Hematopoietic multipotent progenitor cell treated with erythropoietin and hydrocortisone succinate and interleukin-3 and kit ligand, for 8 days (in vitro differentiated cells): ENCODE measurements around the gene MAML2.

ENCODE experiments used
- DNase-seq: peaks from one replicate; pipeline ENCODE4 v3.0.0-alpha.2; 2015

Gene MAML2

DNA sequence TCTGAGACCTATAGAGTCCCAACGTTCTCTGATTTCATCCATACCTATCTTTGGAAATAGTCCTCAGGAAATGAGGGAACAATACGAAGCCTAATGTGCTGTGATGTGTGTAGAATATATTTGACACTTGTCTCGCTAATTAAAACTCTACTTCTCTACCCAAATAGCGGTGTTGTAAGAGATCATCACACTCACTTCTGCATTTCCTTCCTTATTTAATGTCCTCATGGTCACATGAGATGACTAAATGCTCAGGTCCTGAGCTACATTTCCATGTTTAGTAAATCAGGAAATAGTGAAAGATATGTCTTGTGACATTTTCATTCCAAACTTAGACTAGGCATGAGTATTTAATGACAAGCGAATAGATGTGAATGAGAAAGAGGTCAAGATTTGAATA lies 112.3 kb downstream of the MAML2 start:
- DNase-seq, result no peak

- DNase-seq, result no peak
Measured at GRCh38 chr11:96229354-96229977, 113.5 kb downstream of the MAML2 start.

DNA sequence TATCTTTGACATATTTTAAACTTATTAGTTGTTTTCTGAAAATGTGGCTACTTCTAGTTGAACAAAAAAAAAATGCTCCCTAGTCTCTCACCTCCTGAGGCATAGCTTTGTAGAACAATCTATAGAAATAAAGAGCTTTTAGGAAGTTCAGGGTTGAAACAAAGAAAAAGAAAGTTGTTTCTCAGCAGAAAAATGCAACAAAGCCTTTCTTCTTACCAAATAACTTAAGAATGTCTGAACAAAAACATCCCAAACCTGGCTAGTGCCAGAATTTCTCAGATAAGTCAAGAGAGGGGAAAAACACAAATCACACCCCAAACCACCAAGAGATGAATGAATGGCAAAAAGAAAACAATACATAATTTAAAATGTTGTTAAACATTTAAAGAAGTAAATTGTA lies 114.1 kb downstream of the MAML2 start:
- DNase-seq, result no peak

GRCh38 chr11:96228473-96228891 lies 114.5 kb downstream of the MAML2 start:
- no peak for DNase-seq

DNA sequence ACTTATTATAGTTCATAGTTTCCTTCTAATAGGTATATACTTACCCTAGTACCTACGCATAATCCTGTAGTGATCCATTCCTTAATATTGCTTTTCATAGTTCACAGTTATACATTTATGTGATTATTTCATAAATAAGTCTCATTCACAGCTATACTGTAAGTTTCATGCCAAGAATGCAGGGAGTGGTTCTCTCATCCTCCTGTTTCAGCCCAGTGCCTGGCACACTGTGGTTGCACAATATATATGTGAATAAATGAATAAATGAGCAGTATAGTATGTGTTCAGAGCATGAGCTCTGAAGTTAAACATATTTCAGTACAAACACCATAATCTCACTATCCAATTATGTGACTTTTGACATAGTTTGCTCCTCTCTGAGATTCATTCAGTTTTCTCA lies 115.8 kb downstream of the MAML2 start:
- DNase-seq, result no peak

- no peak for DNase-seq
Measured at GRCh38 chr11:96223083-96223482, 119.9 kb downstream of the MAML2 start.

GRCh38 chr11:96222102-96222501 lies 120.9 kb downstream of the MAML2 start:
- DNase-seq, result no peak

DNA sequence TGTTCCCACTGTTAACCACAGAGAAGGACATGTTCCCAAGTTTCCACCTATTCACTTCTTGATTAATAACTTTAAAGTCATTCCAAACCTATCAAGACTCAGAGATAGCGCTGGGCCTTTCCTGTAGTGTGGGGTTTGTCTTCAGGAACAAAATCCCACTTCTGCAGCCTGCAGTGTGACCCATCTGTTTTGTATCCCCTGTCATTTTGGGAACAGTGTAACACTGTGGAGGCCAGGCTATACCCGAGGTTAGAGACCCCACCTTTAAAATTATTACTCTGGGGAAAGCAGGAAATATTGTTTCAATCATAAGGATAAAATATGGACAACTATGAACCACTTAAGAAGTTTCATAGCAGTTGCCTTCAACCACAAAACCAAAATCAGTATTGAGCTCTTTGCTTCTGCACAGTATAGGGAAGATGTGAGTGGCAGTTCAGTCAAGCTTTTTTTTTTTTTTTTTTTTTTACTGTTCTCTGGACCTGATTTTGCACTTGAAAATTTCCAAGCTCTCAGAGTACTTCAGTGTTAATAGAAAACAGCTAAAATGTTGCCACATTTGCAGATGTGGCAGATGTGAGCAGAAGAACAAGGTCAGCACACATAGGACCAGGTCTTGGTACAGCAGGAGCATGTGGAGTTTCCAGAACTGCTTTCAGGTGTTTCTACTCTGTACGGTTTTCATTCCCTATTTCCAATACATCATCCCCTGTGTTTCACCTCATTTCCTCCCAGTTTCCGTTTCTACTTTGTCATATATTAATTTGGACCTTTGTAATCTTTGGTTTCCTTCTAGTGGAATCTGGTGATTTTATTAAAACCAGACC lies 121.5 kb downstream of the MAML2 start:
- DNase-seq, result no peak

DNA sequence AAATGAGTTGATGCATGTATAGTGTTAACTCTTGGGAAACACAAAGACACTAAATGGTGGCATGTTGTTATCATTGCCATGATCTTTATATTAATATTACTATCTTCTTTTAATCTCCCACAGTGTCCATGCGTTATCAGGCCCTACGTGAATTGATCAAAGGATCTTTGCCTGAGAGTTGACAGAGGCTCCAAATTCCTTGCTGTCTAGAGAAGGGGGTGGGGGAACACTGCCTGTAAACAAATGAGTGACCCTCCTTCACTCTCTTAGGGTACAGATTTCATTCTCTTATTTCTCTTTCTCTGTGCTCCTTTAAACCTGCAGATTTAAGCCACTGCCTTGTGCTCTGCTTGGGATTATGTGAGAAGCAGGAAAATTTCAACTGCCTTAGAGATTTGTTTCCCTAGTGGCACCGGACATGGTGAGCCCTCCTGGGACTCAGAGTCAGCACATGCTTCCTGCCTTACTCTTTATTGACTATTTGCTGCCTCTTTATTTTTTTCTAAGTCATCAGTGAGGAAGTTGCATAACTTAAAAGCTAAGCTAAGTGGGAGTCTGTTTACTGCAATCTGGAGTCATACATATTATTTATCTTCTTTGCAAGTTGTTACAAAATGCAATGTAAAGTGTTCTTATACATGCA lies 122.9 kb downstream of the MAML2 start:
- no peak for DNase-seq

DNA sequence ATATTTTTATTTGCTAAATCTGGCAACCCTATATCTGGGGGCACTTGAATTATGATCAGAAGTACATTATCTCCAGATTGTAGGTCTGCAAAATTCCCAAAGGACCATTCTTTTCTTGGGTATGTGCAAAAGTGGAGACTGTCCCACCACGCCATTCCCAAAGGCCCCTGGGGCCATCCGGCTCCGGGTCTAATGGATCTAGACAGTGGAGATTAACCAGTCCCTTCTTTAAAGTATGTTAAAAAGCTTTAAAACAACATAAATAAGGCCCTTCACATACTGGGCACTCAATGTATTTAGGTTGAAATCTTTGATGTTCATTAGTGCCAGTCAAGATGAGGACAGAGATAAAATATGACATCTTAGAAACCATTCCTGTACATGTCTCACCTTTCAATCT lies 124.1 kb downstream of the MAML2 start:
- no peak for DNase-seq

- DNase-seq, result no peak
Measured at GRCh38 chr11:96218006-96218405, 125.0 kb downstream of the MAML2 start.

- no peak for DNase-seq
Measured at GRCh38 chr11:96217206-96217605, 125.8 kb downstream of the MAML2 start.

- DNase-seq, result no peak
Measured at GRCh38 chr11:96215826-96216225, 127.2 kb downstream of the MAML2 start.

GRCh38 chr11:96215110-96215782 lies 127.7 kb downstream of the MAML2 start:
- no peak for DNase-seq

DNA sequence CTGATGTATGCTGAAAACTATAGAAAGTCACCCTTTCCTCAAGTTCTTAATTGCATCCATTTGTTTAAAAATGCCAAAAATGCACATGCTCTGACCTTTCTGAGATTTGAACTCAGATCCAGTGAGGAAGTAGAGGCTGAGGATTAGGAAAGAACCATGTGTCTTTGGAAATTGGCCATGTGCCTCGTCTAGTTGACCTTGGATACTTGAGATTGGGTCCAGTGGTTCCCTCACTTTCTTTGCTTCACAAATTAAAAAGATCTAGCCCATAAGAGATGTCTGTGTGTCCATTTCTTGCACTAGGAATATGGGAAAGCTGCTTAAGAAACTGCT lies 128.3 kb downstream of the MAML2 start:
- DNase-seq, result no peak

DNA sequence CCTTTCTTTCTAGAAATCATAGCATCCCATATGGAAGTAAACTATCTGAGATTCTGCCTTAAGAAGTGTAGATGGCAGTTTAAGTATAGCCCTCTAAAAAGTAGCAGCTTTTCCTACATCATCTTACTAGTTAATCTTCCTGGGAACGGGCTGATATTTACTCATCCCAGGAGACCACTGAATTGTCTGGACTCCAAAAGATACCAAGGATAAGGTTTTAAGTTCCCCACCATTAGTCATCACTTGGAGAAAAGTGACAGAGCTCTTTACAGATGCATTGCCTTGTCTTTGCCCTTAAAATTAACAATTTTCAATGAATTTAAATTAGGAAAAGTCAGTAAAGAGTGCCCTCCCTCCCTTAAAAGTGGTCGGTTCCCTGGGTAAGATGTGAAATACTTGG lies 129.5 kb downstream of the MAML2 start:
- no peak for DNase-seq

GRCh38 chr11:96211436-96211835 lies 131.6 kb downstream of the MAML2 start:
- DNase-seq, result no peak

DNA sequence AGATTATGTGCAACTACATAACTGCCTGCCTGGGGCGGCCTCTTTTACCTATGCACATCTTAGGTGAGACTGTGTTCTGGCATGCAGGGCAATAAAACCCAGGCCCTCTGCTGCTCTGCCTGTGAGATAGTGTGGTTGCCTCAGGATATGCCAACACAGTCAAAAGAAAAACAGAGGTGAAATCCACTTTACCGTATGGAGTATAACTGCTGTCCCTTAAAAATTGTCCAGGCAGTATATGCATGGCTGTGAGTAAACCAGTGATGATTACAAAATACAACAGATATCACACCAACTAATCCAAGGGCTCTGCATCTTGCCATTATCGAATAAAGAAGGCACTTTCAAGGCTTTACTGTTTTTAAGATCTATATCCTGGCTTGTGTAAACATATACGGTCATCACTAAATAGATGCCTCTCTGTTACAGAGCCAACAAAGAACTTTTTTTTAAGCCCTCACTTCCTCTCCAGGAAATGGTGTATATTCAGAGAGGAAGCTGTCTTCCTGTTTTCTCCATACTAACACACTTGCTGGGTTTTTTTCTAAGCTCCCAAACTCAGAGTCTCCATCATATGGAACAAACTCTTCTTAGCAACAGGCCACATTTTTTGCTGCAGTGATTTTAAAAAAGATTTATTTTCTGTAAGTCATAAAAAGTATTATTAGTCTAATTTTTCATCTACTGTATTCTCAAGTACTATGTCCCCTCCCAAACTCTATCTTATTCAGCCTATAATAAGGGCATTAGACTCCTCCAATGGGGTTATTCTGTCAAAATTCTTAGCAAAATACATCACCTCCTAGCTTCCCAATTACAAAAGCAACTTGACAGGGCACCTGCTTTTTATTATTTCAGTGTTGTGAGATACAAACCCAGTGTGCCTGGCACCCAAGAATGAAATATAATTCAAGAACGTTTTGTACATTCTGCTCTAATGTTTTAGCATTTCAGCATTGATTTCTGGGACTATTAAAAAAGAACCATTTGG lies 135.2 kb downstream of the MAML2 start:
- no peak for DNase-seq

DNA sequence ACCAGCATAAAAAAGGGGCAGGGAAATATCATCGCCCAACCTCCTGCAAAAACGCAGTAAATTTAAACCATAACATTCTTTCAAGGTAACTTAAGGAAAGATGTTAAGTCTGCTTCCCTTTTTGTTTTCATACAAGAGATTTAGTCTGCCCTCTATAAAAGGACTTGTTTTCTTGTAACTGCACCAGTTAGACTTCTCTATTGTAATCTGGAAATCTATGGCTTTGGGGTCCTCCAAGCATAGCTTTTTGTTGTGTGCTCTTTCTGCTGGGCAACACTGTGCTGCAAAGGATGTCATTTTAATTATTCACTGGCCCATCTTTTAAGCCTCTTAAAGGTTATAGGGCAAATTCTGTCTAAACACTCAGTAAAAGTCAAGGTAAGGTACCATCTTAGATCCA lies 136.0 kb downstream of the MAML2 start:
- no peak for DNase-seq

GRCh38 chr11:96205460-96205809 lies 137.6 kb downstream of the MAML2 start:
- no peak for DNase-seq

DNA sequence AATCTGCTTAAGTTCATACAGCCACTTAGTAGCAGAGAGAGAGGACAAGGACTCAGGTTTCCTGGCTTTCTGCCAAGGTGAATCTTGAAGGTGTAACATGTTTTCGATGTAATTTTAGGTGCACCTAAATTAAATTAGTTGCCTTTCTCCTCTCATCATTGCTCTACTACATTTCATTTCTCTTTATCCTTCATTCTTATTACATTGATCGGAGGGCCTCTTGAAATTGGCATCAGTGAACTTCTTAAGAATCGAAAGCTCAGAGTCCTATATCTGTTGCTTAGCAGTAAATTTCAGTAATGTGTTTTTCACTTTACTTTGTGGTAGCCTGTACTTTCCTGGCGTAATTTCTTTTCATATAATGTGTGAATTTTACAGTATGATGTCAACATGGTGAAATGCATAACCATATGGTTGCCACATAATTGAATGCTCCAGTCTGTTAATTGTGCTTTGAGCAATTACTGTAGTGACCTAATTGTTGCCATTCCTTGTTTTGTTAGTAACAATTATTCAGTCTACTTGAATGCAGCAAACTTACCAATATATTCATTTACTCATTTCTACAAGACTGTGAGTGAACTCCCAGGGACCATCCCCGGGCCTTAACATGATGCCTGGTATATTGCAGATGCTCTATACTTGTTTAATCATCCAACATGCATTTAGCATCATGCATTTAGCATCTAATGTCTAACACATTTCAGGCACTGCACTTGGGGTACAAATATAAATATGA lies 138.1 kb downstream of the MAML2 start:
- no peak for DNase-seq

- DNase-seq, result no peak
Measured at GRCh38 chr11:96204366-96204659, 138.7 kb downstream of the MAML2 start.
